HG02610 (cell line): ENCODE data around the gene PSMD13.
A peak's percentile ranks its signal among the peaks of the same experiment; 100 is the strongest.

Experiments used
- ATAC-seq: cut with Tn5 transposase; IDR thresholded peaks from one replicate; pipeline ENCODE4 v1.9.1; 2021; ENCODE audit warnings: mild to moderate bottlenecking, moderate library complexity; ENCODE audit not compliant: unreplicated experiment

The PSMD13 gene

GRCh38 chr11:241634-242033 lies 4.9 kb downstream of the PSMD13 start:
- ATAC-seq, result no peak

DNA sequence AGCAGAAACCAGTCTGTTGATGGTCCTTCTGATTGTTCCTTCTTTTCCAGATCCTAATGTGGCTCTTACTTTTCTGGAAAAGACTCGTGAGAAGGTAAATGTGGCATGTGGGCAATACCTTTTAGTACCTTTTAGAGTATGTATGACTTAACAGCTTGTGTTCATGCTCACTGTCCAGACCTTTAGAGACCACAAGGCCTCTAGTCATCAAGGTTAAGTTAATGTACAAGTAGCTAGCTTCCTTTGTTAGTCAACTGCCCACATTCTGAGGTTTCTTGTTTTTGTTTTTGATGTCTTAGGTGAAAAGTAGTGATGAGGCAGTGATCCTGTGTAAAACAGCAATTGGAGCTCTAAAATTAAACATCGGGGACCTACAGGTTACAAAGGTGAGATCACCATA lies 7.6 kb downstream of the PSMD13 start:
- no peak for ATAC-seq

DNA sequence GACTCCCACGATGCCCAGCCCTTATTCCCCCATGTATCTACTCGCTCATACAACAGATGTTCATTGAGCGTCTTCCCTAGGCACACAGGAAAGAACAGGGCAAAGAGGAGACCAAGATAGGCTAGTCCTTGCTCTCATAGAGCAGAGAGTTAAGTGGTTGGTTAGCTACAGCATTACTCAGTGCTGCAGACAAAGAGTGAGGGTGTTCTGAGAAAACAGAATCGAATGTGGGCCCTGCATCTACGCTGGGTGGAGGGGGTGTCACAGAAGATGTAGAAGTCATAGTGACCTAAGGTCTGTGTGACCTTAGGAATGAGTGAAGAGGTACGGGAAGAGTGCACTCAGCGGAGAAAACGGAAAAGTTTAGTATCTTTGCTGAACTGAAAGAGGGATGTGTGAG lies 12.3 kb downstream of the PSMD13 start:
- ATAC-seq, result no peak

DNA sequence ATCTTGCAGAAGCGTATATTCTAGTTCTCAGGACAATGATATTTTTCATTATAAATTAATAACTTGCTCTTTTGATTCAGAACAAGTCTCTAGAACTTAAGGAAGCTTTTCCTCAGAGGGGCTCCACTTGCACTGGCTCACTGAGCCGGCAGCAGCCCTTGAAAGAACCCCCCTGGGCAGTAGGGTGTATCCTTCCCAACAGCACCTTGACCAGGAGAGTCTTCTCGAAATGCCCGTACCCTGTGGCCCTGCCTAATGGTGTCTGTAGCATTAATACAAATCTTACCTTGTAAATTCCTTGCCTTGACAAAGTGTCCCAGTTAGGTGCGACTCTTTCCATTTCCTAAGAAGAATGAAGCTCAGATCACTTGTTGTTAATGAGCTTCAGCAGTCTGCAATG lies 13.5 kb downstream of the PSMD13 start:
- ATAC-seq, result no peak

GRCh38 chr11:250740-251299 lies 14.0 kb downstream of the PSMD13 start:
- ATAC-seq, result no peak

DNA sequence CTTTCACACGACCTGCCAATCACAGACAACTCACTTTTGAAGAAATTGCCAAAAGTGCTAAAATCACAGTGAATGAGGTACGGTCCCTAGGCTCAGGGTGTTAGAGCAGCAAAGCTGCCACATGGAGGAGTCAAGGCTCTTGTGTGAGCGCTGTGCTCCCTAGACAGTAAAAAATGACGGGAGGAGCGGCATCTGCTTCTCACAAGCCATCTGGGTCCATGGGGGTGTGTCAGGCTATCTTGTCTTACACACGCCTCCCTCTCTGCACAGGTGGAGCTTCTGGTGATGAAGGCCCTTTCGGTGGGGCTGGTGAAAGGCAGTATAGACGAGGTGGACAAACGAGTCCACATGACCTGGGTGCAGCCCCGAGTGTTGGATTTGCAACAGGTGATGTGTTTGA lies 14.8 kb downstream of the PSMD13 start:
- ATAC-seq, result no peak

DNA sequence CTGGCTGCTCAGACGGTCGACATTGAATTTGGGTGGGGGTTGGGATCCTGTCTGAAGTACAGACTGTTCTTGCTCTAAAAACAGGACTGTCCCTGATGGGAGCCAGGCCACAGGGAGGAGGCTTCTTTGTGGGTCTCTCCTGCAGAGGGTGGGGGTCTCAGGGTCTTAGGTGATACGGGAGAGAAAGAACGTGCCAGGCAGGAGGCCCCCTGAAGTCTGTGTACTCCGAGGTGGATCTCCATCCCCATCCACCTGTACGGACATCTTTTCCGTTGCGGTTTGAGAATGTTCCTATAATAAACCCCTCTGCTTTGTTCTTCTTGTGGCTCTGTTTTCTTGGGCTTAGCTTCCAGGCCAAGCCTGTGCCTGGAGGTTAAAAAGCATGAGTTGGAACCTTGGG lies 15.9 kb downstream of the PSMD13 start:
- ATAC-seq, result no peak

- ATAC-seq, result no peak
These were observed 16.5 kb downstream of the PSMD13 start for GRCh38 chr11:253160-253885.

GRCh38 chr11:253886-254270 lies 17.1 kb downstream of the PSMD13 start:
- ATAC-seq, result no peak

- no peak for ATAC-seq
These were observed 18.4 kb downstream of the PSMD13 start for GRCh38 chr11:255176-255575.

- ATAC-seq, result no peak
These were observed 19.0 kb downstream of the PSMD13 start for GRCh38 chr11:255816-256215.

GRCh38 chr11:256952-257737 lies 20.4 kb downstream of the PSMD13 start:
- no peak for ATAC-seq

DNA sequence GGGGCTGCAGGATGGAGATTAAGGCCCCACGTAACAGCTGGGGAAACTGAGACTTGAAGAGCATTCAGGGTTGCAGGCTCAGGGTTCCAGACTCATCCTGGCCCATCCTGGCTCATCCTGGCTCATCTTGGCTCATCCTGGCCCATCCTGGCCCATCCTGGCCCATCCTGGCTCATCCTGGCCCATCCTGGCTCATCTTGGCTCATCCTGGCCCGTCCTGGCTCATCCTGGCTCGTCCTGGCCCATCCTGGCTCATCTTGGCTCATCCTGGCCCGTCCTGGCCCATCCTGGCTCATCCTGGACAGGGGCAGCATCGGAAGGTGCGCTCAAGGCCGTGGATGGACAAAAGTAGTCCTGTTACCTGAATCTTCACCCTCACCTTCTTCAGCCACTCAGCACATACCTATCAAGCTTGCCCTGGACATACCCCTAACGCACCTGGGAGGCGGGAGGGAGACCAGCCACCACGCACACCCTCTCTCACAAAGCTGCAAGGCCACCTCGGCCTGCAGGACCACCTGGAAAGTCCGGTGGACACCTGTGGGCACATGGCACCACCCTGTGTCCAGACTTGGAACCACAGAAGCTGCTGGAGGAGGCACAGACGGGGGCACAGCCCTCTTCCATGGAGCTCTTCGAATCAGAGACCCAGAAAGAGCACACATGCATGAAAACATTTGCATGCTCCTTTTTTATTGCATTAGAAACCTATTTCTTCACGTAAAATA lies 21.2 kb downstream of the PSMD13 start:
- no peak for ATAC-seq

- no peak for ATAC-seq
These were observed 22.6 kb downstream of the PSMD13 start for GRCh38 chr11:259413-259812.

DNA sequence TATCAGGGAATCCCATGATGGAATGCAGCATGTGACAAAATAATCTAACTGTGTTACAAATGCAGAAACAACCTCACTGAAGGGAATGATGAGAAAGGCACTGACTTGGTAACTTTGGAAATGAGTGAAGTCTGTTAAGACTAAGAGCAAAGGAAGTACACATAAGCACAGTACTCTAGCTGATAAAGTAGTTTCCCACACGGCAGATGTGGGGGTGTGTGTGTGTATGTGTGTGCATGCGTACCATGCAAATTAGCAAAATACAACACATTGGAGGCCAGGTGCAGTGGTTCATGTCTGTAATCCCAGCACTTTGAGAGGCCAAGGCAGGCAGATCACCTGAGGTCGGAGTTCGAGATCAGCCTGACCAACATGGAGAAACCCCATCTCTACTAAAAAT lies 24.8 kb downstream of the PSMD13 start:
- ATAC-seq, result no peak

DNA sequence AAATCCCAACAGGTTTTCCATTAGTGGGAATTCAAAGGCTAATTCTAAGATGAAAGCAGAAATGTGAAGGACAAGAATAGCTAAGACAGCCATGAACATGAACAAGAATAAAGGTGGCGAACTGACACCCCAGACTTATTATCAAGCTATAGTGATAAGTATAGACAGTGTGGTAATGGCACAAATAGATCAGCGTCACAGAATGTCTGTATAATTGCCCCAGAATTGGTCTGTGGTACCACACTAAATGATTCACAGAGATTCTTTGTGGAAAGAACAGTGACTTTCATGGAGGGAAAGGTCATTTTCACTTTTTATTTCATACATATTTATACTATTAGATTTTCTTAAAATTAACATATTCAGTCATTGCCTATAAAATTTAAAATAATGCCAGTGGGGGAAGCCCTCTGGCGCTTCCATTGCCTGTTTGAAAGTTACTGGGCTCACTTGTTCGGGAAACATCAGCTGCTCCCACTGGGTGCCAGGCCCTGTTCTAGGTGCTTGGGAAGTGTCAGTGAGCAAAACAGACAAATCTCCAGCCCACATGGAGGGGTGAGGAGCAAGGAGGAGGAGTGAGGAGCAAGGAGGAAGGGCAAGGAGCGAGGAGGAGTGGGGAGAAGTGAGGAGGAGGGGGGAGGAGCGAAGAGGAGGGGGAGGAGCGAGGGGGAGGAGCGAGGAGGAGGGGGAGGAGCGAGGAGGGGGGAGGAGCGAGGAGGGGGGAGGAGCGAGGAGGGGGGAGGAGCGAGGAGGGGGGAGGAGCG lies 30.1 kb downstream of the PSMD13 start:
- no peak for ATAC-seq

DNA sequence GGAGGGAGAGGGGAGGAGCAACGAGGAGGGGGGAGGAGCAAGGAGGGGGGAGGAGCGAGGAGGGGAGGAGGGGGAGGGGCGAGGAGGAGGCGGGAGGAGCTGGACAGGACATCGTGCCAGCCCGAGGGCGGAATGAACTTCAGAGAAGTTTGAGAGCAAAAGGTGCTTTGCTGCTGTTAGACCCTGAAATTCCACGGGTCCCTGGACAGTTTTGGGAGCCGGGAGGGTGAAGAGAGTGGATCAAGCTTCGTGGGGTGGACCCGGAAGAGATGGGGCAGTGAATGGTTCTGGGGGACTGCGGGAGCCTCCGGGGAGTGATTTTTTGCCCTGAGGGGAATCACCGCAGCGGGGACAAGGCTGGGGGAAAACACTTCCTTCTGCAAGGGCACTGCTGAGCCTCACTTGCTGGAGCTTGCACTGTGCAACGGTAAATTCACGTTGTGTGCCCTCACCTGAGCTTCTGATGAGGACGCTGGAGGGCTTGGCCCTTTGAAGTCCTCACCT lies 30.8 kb downstream of the PSMD13 start:
- ATAC-seq, result no peak

DNA sequence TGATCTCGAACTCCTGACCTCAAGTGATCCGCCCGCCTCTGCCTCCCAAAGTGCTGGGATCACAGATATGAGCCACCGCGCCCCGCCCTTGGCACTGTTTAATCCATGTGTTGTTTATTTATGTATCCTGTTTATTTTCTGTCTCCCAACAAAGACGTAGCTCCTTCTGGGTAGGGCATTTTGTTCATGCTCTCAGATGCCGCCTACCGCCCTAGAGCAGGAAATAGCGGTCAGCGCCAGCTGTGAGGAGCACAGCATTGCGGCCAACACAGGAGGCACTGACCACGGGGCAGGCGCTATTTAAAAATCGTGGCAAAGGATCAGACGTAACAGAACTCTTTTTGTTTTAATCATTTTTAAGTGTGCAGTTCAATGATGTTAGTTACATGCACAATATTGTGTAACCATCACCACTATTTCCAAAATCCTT lies 32.0 kb downstream of the PSMD13 start:
- ATAC-seq, result peak; percentile 35

DNA sequence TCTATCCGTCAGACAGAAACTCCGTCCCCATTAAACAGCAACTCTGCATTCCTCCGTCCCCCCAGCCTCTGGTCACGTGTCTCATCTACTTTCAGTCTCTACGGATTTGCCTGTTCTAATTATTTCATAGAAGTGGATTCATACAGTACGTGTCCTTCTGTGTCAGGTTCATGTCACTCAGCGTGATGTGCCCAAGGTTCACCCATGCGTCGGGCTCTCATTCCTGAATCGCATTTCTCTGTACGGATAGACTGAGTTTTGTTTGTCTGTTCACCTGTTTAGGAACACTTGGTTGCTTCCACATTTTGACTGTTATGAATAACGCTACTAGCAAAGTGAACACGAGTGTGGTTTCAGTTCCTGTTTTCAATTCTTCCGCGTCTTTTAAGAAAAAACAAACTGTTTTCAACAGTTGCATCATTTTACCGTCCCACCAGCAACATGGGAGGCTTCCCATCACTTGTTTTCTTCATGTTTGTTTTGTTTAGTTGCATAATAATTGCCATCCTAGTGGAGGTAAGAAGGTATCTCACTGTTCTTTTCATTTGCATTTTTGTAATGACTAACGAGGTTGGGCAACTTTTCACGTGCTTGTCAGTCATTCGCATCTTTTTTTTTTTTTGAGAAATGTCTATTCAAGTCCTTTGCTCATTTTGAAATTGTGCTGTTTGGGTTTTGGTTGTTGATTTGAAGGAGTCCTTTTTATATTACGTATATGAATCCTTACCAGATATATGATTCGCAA lies 32.5 kb downstream of the PSMD13 start:
- peak; percentile 65 for ATAC-seq
